ENCODE data around the gene NOB1.

The NOB1 gene

DNA sequence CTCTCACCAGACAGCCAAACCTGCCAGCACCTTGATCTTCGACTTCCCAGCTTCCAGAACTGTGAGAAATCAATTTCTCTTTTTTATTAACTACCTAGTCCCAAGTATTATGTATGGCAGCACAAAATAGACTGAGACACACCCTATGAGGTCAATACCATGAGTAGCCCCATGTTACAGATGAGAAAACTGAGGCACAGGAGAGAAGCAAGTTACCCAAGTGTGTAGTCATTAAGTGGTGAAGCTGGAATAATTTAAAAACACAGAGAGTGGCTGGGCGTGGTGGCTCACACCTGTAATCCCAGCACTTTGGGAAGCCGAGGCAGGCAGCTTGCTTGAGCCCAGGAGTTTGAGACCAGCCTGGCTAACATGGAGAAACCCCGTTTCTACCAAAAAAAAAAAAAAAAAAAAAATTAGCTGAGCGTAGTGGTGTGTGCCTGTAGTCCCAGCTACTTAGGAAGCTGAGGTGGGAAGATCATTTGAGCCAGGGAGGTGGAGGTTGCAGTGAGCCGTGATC lies 33.2 kb downstream of the NOB1 start:
- in situ Hi-C loops (cut with MboI; ENCODE audit: low sequenced_read_pairs) = no loop called here

DNA sequence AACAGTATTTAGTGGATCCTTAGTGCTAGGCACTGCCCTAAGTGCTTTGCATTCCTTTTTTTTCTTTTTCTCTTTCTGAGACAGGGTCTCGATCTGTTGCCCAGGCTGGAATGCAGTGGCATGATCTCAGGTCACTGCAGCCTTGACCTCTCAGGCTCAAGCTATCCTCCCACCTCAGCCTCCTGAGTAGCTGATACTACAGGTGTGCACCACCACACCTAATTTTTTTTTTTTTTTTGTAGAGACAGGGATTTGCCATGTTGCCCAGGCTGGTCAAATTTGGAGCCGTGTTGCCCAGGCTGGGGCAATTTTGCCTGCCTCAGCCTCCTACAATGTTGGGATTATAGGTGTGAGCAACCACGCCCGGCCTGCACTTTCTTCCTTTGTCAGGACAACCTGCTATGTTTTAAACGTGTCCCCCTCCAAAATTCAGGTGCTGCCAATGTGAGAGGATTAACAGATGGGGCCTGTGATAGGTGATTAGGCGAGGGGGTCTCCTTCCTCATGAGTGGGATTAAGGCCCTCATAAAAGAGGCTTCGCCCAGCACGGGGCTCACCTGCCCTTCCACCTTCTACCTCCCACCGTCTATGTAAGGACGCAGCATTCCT lies 33.8 kb downstream of the NOB1 start:
- in situ Hi-C loops (cut with MboI; ENCODE audit: low sequenced_read_pairs) = no loop called here

DNA sequence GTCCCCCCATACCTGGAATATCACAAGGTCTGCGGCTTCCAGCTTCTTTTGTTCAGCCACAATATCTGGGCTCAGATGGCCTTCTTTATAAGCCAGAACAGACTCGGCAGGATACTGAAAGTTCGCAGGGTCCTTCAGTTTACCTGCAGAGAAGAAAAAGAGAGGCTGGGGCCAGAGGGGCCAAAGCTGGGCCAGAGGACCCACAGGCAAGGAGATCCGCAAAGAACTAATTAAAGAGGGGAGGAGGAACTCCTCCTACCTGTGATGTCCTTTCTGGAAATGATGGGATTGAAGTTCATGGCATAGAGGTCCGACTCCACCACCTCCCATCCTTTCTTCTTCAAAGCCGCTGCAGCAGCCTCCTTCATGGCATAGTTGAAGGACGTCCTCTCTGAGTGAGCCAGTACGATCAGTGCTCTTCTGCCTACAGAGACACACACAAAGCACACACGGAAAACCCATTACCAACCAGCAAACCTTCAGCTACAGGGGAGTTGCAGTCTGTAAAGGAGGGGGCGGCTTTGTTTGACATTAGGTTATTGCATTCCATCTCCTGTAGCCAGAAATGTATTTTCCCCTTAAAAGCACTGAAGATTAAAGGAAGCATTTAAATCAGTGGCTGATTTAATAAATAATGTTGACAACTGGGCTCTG lies 36.5 kb downstream of the NOB1 start:
- in situ Hi-C loops (cut with MboI; ENCODE audit: low sequenced_read_pairs) = no loop called here

DNA sequence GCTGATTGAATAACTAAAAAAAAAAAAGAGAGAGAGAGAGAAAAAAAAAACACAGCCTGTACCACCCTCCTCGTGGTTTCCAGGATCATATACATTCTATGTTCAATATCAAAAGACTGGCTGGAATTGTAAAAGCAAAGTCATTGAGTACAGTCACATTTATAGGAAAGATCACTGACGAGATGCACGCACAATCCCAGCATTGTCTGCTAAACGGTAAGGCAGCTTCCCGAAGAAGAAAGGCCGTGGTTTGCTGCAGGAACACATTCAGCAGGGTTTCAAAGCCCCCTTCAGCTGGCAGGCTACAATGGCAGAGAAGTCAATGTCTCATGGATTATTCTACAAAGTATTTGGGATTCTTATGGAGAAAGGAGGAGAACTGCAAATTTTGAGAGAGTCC lies 37.7 kb downstream of the NOB1 start:
- in situ Hi-C loops (cut with MboI; ENCODE audit: low sequenced_read_pairs) = no loop called here

DNA sequence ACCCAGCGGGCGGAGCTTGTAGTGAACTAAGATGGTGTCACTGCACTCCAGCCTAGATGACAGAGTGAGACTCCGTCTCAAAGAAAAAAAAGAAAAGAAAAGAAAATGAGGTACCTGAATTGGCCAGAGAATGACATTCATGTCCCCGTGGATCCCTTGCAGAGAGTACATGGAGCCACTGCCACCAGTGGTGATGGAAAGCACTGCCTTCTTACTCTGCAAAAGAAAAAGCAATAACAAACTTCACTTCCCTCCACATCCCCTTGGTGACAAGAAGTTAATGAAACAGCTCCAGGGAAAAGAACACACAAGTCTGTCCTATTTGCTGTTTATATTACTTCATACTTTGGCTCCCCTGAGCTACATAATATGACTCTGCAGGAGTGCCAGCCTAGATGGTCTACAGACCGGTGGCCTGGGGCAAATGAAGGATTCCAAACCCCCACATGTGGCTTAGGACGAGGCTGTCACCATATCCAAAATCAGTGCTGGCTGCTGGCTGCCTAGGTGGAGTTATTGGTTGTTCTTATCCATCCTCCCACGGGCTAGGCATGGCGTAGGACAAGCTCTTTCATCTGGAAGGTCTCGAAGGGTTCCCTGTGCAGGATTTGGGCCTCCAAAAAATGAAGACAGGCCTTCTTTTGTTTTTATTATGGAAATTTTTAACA lies 41.7 kb downstream of the NOB1 start:
- in situ Hi-C loops (cut with MboI; ENCODE audit: low sequenced_read_pairs) = no loop called here

DNA sequence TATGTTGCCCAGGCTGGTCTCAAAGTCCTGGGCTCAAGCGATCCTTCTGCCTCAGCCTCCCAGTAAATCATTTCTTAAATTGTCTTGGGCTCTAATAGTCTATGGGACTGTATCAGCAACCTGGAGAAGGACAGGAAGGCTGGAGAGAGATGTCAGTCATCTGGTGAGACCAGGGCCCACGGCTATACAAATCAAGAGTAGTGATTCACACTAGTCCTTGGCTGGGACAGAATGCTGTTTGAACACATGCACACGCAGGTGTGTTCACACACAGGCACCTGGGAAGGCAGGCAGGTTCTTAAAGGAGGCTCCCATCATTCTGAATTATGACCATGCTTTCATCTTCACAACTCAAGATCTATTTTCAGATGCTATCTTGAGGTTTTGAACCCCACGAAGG lies 42.4 kb downstream of the NOB1 start:
- in situ Hi-C loops (cut with MboI; ENCODE audit: low sequenced_read_pairs) = no loop called here

DNA sequence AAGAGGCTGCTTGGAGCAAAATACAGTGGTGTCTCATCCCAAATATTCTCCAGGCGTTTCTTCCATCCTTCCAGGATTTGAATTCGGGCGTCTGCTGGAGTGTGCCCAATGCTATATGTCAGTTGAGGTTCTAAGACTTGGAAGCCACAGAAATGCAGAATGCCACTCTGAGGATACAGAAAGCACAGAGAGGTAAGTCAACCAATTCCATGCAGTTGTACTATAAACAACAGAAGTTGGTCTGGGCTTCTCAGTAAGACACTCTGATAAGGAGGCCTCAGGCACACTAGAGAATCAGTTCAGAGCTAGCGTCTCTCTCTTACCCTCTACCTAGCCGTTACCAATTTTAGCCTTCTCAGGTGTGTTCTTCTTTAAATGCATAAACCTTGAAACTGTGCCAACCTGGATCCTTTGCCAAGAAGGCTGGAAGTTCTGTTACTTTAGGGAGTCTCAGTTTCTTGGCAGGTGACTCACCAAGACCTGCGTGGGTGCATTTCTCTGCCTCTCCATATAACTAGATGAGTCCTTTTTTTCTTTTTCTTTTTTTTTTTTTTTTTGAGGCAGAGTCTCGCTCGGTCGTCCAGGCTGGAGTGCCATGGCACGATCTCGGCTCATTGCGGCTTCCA lies 43.5 kb downstream of the NOB1 start:
- in situ Hi-C loops (cut with MboI; ENCODE audit: low sequenced_read_pairs) = no loop called here

DNA sequence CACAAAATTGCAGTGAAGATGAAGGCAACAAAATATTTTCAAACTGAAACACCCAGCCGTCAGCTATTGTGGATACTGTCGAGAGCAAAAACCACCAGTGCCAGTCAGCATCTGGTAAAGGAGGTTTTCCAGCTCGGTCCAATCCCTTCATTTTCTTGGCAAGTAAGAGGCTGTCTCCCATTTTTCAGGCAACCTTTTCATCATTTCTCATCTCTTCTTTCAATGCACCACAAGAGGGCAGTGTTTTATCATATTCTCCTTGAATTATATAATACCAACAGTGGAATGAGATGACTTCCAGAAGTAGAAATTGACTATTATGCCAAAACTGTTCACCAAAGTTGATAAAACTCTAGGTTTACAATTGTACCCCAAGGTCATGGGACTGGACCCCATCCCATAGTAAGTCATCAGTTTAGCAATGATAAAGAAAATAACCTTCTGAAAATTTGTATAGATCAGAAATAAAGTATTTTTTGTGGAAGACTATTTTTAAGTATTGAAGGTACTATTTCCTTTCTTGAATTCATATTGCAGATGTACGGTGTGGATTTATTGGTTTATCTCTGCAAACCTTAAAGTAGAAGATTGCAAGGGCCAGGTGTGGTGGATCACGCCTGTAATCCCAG lies 45.2 kb downstream of the NOB1 start:
- in situ Hi-C loops (cut with MboI; ENCODE audit: low sequenced_read_pairs) = no loop called here

DNA sequence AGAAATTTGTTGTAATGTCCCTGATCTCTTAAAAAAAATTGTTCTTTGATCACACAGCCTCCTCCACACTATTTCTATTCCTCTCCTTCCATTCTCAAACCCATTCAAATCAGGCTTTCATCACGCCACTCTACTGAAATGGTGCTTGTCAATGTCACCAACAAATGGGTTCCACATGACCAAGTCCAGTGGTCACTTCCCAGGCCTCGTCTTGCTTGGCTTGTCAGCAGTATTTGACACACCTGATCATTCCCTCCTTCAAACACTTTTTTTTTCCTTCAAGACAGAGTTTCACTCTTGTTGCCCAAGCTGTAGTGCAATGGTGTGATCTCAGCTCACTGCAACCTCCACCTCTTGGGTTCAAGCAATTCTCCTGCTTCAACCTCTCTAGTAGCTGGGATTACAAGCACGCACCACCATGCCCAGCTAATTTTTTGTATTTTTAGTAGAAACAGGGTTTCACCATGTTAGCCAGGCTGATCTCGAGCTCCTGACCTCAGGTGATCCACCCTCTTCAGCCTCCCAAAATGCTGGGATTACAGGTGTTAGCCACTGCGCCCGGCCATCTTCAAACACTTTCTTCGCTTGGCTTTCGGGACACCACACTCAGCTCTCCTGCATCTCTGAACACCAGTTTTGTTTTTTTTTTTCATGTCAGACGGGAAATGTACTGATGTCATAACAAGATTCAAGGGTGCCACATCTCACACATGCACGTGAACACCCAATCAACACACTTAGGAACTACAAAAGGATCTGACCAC lies 46.6 kb downstream of the NOB1 start:
- in situ Hi-C loops (cut with MboI; ENCODE audit: low sequenced_read_pairs) = no loop called here

DNA sequence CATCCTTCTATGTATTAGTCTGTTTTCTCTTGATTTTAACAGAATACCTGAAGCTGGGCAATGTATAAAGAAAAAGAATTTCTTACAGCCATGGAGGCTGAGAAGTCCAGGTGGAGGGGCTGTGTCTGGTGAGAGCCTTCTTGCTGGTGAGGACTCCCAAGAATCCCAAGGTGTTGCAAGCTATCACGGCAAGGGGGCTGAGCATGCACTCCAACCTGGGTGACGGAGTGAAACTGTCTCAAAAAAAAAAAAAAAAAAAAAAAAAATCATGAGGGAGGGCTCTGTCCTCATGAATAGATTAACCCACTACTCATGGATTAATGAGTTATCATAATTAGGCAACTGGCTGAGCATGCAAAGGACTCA lies 47.8 kb downstream of the NOB1 start:
- in situ Hi-C loops (cut with MboI; ENCODE audit: low sequenced_read_pairs) = no loop called here

DNA sequence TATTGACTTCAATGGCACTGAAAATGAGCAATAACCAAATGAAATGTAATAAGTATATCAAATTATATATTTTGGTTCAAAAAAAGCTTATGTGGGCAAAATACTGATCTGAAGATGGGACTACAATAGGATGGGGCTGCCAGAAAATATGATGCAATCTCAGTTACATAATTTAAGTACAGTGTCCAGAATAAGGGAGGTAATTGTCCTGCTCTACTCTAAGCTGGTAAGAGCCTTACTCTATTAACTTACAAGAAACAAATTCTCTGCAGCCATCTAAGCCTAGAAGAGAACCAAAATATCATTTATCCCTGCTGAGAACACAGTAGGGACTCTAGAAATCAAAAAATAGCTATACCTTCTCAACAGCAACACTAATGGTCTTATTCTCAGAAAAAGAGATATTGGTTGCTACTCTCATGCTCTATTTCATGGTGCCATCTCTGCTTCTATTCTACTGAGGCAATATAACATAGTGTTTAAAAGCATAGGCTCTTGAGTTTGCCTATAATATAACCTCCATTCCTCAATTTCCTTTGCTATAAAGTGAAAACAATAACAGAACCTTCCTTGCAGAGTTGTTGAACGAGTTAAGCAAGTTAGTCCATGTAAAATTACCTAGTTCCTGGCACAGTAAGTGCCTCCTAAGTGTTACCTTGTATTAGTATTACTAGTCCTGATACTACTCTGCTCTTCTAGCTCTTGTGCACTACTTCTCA lies 48.3 kb downstream of the NOB1 start:
- in situ Hi-C loops (cut with MboI; ENCODE audit: low sequenced_read_pairs) = no loop called here

DNA sequence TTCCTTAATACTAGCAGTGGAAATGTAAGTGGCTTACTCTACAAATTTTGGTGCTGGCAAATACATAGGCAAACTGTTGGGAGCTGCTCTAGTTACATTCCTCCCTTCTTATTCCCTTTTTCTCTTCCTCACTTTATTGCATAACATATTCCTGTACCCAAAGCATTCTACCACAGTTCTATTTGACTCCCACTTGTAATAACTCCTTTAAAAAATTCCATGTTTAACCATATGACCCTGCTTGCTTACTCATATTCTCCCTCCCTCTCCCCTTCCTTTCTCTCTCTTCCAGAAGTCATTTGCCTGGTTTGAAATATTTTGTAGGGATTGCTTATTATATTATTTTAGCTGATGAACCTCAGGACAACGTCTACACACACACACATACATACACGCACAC lies 51.1 kb downstream of the NOB1 start:
- in situ Hi-C loops (cut with MboI; ENCODE audit: low sequenced_read_pairs) = no loop called here

DNA sequence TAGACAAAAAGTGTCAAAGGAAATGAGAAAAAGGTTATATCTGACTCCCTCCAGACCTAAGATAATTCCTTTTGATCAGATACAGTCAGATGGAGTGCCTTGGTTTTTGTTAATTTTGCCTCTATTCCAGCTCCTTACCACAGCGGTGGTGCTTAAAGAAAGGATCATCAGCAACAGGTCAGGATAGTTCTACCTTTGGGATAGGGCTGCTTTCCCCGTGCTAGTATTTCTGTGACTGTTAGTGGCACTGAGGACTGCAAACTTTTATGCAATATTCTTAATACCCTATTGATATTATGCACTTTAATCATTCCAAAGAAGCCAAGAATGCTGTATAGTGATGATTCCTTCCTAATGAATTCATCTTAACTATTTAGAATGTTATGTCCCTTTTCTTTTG lies 52.9 kb downstream of the NOB1 start:
- in situ Hi-C loops (cut with MboI; ENCODE audit: low sequenced_read_pairs) = no loop called here

DNA sequence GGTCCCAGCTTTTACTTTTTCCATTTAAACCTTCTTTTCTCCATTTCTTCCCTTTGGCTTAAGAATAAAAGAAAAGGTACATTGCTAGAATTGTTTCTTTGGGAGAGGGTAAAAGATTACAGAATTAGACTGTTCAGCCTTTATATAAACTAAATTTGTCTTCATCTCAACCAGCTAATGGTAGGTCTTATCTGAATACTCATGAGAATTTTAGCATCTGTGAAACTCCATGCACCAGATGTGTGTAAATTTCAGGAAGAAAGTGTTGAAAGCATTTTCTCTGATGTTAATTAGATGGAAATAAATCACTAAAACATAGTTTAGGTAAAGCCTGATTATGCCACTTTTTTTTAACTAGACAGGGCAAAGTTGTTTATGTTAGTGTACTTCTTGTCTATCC lies 53.3 kb downstream of the NOB1 start:
- in situ Hi-C loops (cut with MboI; ENCODE audit: low sequenced_read_pairs) = no loop called here

DNA sequence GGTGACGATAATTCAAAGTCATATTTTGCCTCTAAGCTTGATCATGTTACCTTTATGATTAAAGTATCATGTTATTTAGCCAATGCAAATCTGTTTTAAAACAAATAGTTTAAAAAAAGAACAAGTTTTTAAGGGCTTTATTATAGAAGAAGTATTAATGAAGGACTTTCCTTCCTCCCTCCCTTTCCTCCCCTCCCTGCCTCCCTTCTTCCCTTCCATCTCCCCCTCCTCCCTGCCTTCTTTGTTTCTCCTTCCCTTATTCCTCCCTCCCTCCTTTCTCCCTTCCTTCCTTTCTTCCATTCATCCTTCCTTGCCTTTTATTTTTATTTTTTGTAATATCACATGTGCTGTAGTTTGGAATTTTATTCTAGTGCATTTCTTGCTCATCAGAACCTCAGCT lies 54.8 kb downstream of the NOB1 start:
- in situ Hi-C loops (cut with MboI; ENCODE audit: low sequenced_read_pairs) = no loop called here

DNA sequence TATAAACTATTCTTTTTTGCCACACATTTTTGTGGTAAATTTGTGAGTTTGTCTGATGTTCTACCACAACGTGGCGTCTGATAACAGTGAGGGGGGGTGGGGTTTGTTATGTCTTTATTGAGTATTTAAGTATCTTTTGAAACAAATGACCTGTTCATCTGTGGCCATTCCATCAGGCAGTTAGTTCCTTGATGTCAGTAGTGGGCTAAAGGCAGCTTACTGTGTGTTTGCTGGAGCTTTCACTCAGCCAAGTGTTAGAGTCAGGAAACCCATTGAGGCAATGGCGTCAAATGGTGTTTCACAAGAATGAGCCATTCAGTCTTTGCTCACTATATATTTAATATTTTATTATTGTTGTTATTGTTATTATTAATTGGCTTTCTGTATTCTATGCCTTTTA lies 56.3 kb downstream of the NOB1 start:
- in situ Hi-C loops (cut with MboI; ENCODE audit: low sequenced_read_pairs) = no loop called here

DNA sequence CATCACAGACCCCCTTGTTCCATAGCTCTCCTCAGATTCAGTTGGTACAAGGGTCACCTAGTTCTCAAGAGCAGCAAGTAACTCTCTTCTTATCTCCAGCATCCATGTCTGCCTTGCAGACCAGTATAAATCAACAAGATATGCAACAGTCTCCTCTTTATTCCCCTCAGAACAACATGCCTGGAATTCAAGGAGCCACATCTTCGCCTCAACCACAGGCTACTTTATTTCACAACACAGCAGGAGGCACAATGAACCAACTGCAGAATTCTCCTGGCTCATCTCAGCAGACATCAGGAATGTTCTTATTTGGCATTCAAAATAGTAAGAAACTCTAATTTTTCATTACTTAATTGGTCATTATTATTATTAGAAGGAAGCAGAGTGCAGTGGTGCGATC lies 60.8 kb downstream of the NOB1 start:
- in situ Hi-C loops (cut with MboI; ENCODE audit: low sequenced_read_pairs) = no loop called here

DNA sequence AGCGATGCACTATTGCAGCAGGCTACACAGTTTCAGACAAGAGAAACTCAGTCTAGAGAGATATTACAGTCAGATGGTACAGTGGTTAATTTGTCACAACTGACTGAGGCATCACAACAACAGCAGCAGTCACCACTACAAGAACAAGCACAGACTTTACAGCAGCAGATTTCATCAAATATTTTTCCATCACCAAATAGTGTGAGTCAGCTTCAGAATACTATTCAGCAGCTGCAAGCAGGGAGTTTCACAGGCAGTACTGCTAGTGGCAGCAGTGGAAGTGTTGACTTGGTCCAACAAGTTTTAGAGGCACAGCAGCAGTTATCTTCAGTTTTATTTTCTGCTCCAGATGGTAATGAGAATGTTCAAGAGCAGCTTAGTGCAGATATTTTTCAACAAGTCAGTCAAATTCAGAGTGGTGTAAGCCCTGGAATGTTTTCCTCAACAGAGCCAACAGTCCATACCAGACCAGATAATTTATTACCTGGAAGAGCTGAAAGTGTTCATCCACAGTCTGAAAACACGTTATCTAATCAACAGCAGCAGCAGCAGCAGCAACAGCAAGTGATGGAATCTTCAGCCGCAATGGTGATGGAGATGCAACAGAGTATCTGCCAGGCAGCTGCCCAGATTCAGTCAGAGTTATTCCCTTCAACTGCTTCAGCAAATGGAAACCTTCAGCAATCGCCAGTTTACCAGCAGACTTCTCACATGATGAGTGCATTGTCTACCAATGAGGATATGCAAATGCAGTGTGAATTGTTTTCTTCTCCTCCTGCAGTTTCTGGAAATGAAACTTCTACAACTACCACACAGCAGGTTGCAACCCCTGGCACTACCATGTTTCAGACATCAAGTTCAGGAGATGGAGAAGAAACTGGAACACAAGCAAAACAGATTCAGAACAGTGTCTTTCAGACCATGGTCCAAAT lies 62.5 kb downstream of the NOB1 start:
- in situ Hi-C loops (cut with MboI; ENCODE audit: low sequenced_read_pairs) = no loop called here
